RWPE2 (cell line): ENCODE data around the gene RANBP9.
A peak's percentile ranks its signal among the peaks of the same experiment; 100 is the strongest.

Source experiments
- ATAC-seq: fragments of 200-7000 bp; cut with Tn5 transposase; 3 replicates; pipeline ENCODE4 v1.9.1; 2021; ENCODE audit warnings: low read depth
- DNase-seq: peaks from one replicate; pipeline ENCODE4 v3.0.0-alpha.2; 2020; ENCODE audit warnings: low spot score
- H3K27ac ChIP-seq: fragments of 450-650 bp; 2 replicates; pipeline ENCODE4 v1.5.1; 2017; ENCODE audit warnings: mild to moderate bottlenecking; ENCODE audit not compliant: poor library complexity, severe bottlenecking
- H3K27me3 ChIP-seq: fragments of 250-450 bp; sonication (Bioruptor Pico); 2 replicates; pipeline ENCODE4 v1.5.1; 2021; ENCODE audit warnings: mild to moderate bottlenecking, moderate library complexity; ENCODE audit not compliant: insufficient read depth, poor library complexity, severe bottlenecking
- H3K36me3 ChIP-seq: fragments of 250-450 bp; sonication (Bioruptor Pico); 2 replicates; pipeline ENCODE4 v1.5.1; 2020; ENCODE audit warnings: low read depth, mild to moderate bottlenecking, moderate library complexity
- H3K4me1 ChIP-seq: fragments of 250-450 bp; sonication (Bioruptor Pico); 2 replicates; pipeline ENCODE4 v1.5.1; 2021; ENCODE audit warnings: mild to moderate bottlenecking, moderate library complexity; ENCODE audit not compliant: insufficient read depth, poor library complexity, severe bottlenecking
- H3K4me3 ChIP-seq: fragments of 250-450 bp; sonication (Bioruptor Pico); 2 replicates; pipeline ENCODE4 v1.5.1; 2021; ENCODE audit warnings: mild to moderate bottlenecking, moderate library complexity; ENCODE audit not compliant: severe bottlenecking
- H3K9me3 ChIP-seq: fragments of 250-450 bp; sonication (Bioruptor Pico); 2 replicates; pipeline ENCODE4 v1.5.1; 2021; ENCODE audit warnings: mild to moderate bottlenecking, moderate library complexity; ENCODE audit not compliant: severe bottlenecking
- TF ChIP-seq, protein P1 (sequence below): fragments of 450-650 bp; IDR thresholded peaks from one replicate; pipeline ENCODE4 v1.5.1; 2017; ENCODE audit warnings: mild to moderate bottlenecking, moderate library complexity; ENCODE audit not compliant: poor library complexity, severe bottlenecking

RANBP9 gene

GRCh38 chr6:13712599-13712898 is 914 bp upstream of the RANBP9 start:
- no peak for ATAC-seq
- DNase-seq = no peak
- H3K4me3 ChIP-seq = peak overlapping the region; percentile 99
- H3K9me3 ChIP-seq = no peaks in the 10 kb centered on the region
- peak overlapping the region; percentile 78 for H3K27ac ChIP-seq
- TF ChIP-seq, protein P1, sequence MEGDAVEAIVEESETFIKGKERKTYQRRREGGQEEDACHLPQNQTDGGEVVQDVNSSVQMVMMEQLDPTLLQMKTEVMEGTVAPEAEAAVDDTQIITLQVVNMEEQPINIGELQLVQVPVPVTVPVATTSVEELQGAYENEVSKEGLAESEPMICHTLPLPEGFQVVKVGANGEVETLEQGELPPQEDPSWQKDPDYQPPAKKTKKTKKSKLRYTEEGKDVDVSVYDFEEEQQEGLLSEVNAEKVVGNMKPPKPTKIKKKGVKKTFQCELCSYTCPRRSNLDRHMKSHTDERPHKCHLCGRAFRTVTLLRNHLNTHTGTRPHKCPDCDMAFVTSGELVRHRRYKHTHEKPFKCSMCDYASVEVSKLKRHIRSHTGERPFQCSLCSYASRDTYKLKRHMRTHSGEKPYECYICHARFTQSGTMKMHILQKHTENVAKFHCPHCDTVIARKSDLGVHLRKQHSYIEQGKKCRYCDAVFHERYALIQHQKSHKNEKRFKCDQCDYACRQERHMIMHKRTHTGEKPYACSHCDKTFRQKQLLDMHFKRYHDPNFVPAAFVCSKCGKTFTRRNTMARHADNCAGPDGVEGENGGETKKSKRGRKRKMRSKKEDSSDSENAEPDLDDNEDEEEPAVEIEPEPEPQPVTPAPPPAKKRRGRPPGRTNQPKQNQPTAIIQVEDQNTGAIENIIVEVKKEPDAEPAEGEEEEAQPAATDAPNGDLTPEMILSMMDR = no peak
- peaks cover 9% of the 10 kb centered on the region for H3K4me1 ChIP-seq
- no peaks in the 10 kb centered on the region for H3K27me3 ChIP-seq
- no peaks in the 10 kb centered on the region for H3K36me3 ChIP-seq

DNA sequence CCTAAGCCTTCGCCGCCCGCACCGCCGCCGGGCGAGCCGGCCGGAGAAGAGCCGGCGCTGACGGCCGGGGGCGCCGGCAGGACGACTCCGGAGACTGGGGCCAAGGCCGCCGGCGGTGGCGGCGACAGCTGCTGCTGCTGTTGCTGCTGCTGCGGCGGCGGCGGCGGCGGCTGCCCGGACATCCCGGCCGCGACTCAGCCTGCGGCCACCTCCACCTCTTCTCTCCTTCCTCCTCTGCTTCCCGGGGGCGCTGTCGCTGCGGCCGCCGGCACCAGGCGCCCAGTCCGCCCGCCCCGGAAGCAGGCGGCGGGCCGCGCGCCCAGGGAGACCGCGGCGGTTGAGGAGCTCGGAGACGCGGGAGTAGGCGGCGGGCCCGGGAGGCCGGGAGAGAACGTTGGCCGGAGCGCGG is 307 bp downstream of the RANBP9 start:
- Histone ChIP-seq H3K36me3 (no peaks in the 10 kb centered on the region), H3K4me3 (peak overlapping the region; percentile 99), H3K9me3 (no peaks in the 10 kb centered on the region), H3K27ac (peak overlapping the region; percentile 78), H3K4me1 (peaks cover 9% of the 10 kb centered on the region), H3K27me3 (no peaks in the 10 kb centered on the region)
- TF ChIP-seq, protein P1 = peak; percentile 36
- DNase-seq (no peak), ATAC-seq (peak; percentile 33)

- DNase-seq = no peak
- no peaks in the 10 kb centered on the region for H3K27me3 ChIP-seq
- H3K4me3 ChIP-seq = peak overlapping the region; percentile 99
- no peaks in the 10 kb centered on the region for H3K36me3 ChIP-seq
- TF ChIP-seq, protein P1 = no peak
- H3K27ac ChIP-seq = peak overlapping the region; percentile 78
- peak; percentile 21 for ATAC-seq
- H3K9me3 ChIP-seq = no peaks in the 10 kb centered on the region
- peaks cover 7% of the 10 kb centered on the region for H3K4me1 ChIP-seq
These were observed 897 bp downstream of the RANBP9 start for GRCh38 chr6:13710552-13711323.

DNA sequence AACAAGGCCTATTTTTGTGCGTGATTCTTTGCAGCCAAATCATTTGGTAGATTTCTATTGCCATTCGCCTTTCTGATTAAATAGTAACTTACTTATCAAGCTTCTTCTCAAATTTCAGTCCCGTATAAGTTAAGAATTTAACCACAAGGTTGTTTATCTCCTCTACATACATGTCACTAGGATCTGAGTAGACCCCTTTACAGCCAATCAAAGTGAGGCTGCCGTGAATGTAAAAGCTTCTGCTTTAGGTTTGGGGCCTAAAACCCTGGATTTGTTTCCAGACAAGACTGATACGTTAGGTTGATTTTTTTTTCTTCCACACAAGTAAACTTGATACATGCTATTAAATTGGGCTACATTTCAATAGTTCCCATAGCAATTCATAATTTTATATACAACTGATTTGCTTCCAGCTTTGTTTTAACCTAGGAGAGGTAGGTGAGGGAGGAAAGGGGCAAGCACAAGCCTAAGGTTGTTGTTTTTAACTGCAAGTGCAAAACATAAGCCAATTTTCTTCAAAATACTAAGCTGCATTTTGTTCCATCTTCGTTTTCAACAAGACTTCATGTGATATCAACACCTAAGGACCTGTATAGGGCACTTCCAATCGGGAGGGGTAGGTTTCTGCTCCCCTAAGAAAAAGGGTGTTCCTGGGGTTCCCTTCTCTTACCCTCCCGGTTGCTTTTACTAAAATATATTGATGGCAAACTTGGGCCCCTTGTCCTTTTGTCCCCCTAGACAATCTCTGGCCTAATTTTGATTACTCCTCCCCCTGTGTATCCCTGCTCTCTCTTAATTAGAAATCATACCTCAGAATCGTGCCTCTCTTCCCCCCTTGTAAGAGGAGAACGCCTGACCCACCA is 1.7 kb downstream of the RANBP9 start:
- Histone ChIP-seq H3K4me3 (peak overlapping the region; percentile 99), H3K27ac (peak overlapping the region; percentile 78), H3K36me3 (peaks cover 1% of the 10 kb centered on the region; the same call in 1 of the 2 replicates), H3K27me3 (no peaks in the 10 kb centered on the region), H3K4me1 (peaks cover 7% of the 10 kb centered on the region), H3K9me3 (no peaks in the 10 kb centered on the region)
- ATAC-seq (peak; percentile 11; the same call in 1 of the 3 replicates), DNase-seq (no peak)
- TF ChIP-seq, protein P1 = no peak

- DNase-seq (no peak), ATAC-seq (no peak)
- Histone ChIP-seq H3K27ac (peak overlapping the region; percentile 78), H3K4me3 (peak overlapping the region; percentile 99), H3K9me3 (no peaks in the 10 kb centered on the region), H3K4me1 (peaks cover 7% of the 10 kb centered on the region), H3K36me3 (peaks cover 3% of the 10 kb centered on the region; the same call in 1 of the 2 replicates), H3K27me3 (no peaks in the 10 kb centered on the region)
- TF ChIP-seq, protein P1 = no peak
These were observed 2.9 kb downstream of the RANBP9 start for GRCh38 chr6:13708736-13709135.
